Progenitor cell of endocrine pancreas (in vitro differentiated cells): ENCODE measurements around the gene POFUT2. TPM values are rescaled to one million over a fixed set of nuclear protein-coding genes. Genes with fewer than 3 reads are reported as not detected.

Experiments
- DNase-seq: peaks from one replicate; pipeline ENCODE4 v3.0.0; 2021; ENCODE audit warnings: low spot score; ENCODE audit not compliant: unreplicated experiment
- H3K27ac Mint-ChIP-seq: 2 replicates; pipeline ENCODE4 v1.8.0; 2021; ENCODE audit warnings: mild to moderate bottlenecking, moderate library complexity, mixed read lengths
- H3K27me3 Mint-ChIP-seq: 2 replicates; pipeline ENCODE4 v1.8.0; 2021; ENCODE audit warnings: mixed read lengths
- H3K36me3 Mint-ChIP-seq: 2 replicates; pipeline ENCODE4 v1.8.0; 2022; ENCODE audit warnings: mixed read lengths; ENCODE audit not compliant: insufficient read depth
- H3K4me1 Mint-ChIP-seq: 2 replicates; pipeline ENCODE4 v1.8.0; 2021; ENCODE audit warnings: low read depth, mixed read lengths
- H3K4me3 Mint-ChIP-seq: 2 replicates; pipeline ENCODE4 v1.8.0; 2021; ENCODE audit warnings: low read depth, mild to moderate bottlenecking, moderate library complexity, mixed read lengths
- H3K9me3 Mint-ChIP-seq: 2 replicates; pipeline ENCODE4 v1.8.0; 2021; ENCODE audit warnings: low read depth, mixed read lengths
- total RNA-seq: library from RNA; stranded (reverse); gene quantifications from 2 replicates; pipeline ENCODE4 v1.2.1, GENCODE V29; 2021
- TF ChIP-seq, protein P1 (sequence below): fragments of 200-600 bp; sonication (generic); IDR thresholded peaks from one replicate; pipeline ENCODE4 v1.5.0; 2021; ENCODE audit warnings: antibody characterized with exemption, mild to moderate bottlenecking; ENCODE audit not compliant: unreplicated experiment

The POFUT2 gene
- total RNA-seq, 1 donor from 2014 or later, result 47.8 TPM

DNA sequence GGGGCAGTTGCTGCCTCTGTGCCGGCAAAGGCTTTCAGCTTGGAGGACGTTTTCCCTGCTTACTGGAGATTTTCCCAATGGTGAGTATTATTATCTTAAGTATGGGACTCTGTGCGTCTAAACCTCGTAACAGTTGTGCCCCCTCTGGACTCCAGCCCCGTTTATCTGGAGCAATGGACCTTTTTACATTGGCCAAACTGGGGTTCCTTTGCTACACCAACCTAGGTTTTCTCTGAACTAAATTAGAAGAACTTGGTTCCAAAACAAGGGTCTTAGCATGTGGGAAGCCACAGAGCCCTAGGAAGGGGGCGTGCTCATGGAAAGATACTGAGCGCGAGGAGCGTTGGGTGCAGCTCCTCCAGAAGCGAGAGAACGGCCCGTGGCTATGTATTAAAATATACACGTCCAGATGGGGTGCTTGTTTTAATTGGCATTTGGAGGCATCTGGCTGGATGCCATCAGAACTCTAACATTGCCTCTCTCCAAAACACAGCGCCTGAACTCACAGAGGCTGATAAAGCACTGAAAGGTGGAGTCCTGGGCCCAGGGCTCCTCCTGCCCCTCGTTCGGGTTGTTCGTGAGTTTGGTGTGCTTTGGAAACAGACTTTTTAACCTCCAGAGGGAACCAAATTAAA, 28.4 kb downstream of the POFUT2 start:
- Mint-ChIP-seq H3K27ac (no peak overlapping the region), H3K36me3 (peaks cover 11% of the 10 kb centered on the region), H3K27me3 (peaks cover 6% of the 10 kb centered on the region), H3K4me3 (no peak overlapping the region), H3K4me1 (no peaks in the 10 kb centered on the region), H3K9me3 (no peaks in the 10 kb centered on the region)
- TF ChIP-seq, protein P1, sequence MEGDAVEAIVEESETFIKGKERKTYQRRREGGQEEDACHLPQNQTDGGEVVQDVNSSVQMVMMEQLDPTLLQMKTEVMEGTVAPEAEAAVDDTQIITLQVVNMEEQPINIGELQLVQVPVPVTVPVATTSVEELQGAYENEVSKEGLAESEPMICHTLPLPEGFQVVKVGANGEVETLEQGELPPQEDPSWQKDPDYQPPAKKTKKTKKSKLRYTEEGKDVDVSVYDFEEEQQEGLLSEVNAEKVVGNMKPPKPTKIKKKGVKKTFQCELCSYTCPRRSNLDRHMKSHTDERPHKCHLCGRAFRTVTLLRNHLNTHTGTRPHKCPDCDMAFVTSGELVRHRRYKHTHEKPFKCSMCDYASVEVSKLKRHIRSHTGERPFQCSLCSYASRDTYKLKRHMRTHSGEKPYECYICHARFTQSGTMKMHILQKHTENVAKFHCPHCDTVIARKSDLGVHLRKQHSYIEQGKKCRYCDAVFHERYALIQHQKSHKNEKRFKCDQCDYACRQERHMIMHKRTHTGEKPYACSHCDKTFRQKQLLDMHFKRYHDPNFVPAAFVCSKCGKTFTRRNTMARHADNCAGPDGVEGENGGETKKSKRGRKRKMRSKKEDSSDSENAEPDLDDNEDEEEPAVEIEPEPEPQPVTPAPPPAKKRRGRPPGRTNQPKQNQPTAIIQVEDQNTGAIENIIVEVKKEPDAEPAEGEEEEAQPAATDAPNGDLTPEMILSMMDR, result no peak
- DNase-seq, result no peak

- peaks cover 8% of the 10 kb centered on the region for H3K27me3 Mint-ChIP-seq
- H3K4me1 Mint-ChIP-seq, result no peaks in the 10 kb centered on the region
- no peak overlapping the region for H3K27ac Mint-ChIP-seq
- peaks cover 4% of the 10 kb centered on the region for H3K36me3 Mint-ChIP-seq
- DNase-seq, result peak; percentile 10
- TF ChIP-seq, protein P1, result no peak
- H3K4me3 Mint-ChIP-seq, result no peak overlapping the region
- no peaks in the 10 kb centered on the region for H3K9me3 Mint-ChIP-seq
These were observed 29.2 kb downstream of the POFUT2 start for GRCh38 chr21:45258466-45258865.

- peaks cover 10% of the 10 kb centered on the region for H3K27me3 Mint-ChIP-seq
- no peak overlapping the region for H3K27ac Mint-ChIP-seq
- no peaks in the 10 kb centered on the region for H3K4me1 Mint-ChIP-seq
- H3K9me3 Mint-ChIP-seq, result no peaks in the 10 kb centered on the region
- H3K4me3 Mint-ChIP-seq, result no peak overlapping the region
- H3K36me3 Mint-ChIP-seq, result no peaks in the 10 kb centered on the region
- peak; percentile 8 for DNase-seq
- TF ChIP-seq, protein P1, result no peak
These were observed 29.9 kb downstream of the POFUT2 start for GRCh38 chr21:45257673-45258341.

DNA sequence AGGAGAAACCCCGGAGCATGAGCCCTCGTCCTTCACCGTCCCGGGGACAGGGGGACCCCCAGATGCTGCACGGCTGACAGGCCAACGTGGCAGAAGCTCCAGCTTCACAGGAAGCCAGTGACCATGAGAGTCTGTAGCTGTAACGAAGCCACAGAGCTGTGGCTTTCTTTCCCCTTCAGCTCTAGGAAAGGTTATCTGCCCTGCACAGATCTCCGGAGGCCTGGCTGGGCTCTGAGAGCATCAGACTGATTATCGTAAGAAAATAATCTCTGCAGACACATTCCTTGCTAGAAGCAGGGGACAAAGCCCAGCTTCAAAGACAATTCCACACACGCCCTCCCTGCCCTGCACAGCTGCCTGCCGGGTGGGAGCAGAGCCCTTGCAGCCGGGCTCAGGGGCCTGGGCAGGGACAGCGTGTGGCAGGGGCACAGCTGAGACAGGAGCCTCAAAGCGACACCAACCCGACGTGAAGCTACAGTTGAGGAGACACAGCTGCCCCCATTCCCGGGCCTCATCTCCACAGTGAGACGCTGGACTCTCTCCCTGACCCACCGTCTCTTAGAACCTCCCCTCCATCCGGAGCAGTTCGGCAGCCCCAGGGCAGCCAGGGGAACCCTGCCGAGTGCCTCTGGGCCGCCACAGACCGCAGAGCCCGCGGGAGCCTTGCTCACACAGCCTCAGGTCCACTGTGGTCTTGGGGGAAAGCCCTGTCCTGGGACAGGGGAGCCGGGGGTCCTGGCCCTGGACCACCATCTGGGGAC, 30.6 kb downstream of the POFUT2 start:
- no peak overlapping the region for H3K4me3 Mint-ChIP-seq
- TF ChIP-seq, protein P1, result no peak
- H3K27me3 Mint-ChIP-seq, result peaks cover 10% of the 10 kb centered on the region
- no peaks in the 10 kb centered on the region for H3K36me3 Mint-ChIP-seq
- DNase-seq, result peak; percentile 6
- no peak overlapping the region for H3K27ac Mint-ChIP-seq
- H3K9me3 Mint-ChIP-seq, result no peaks in the 10 kb centered on the region
- H3K4me1 Mint-ChIP-seq, result no peaks in the 10 kb centered on the region
